ENCODE measurements around the gene C10orf120. TPM values are rescaled to one million over a fixed set of nuclear protein-coding genes. Genes with fewer than 3 reads are reported as not detected.

Gene C10orf120
- total and polyA plus RNA-seq, 10 of the 15 experiments (the other 5 are each of a cell fraction or from before 2014, with no cell fraction given) = not detected

- CTCF ChIA-PET = interaction anchor here (0.7 kb wide), 1 partner anchor 25 kb away, joined by 3 read pairs; no protein-coding TSS in a partner anchor
- H4K20me1 ChIP-seq (ENCODE audit: control insufficient read depth, insufficient read depth) = no peaks in the 10 kb centered on the region
- no peak for ATAC-seq
- no peak overlapping the region for H2AFZ ChIP-seq (ENCODE audit: control insufficient read depth, low read depth, low read length)
- H3K4me1 ChIP-seq (ENCODE audit: control insufficient read depth, insufficient read depth, low read length) = no peaks in the 10 kb centered on the region
- RAD21 ChIA-PET (ENCODE audit: unreplicated experiment) = no interaction called here
- TF ChIP-seq SP1 (IDR thresholded peaks at IDR 0.05; ENCODE audit: low read depth, low read length) = no peak
- TF ChIP-seq MXI1 (IDR thresholded peaks at IDR 0.05; ENCODE audit: low read depth, low read length) = no peak
- TF ChIP-seq, protein P1, sequence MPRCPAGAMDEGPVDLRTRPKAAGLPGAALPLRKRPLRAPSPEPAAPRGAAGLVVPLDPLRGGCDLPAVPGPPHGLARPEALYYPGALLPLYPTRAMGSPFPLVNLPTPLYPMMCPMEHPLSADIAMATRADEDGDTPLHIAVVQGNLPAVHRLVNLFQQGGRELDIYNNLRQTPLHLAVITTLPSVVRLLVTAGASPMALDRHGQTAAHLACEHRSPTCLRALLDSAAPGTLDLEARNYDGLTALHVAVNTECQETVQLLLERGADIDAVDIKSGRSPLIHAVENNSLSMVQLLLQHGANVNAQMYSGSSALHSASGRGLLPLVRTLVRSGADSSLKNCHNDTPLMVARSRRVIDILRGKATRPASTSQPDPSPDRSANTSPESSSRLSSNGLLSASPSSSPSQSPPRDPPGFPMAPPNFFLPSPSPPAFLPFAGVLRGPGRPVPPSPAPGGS (IDR thresholded peaks at IDR 0.05; ENCODE audit: borderline replicate concordance, insufficient read depth, low read depth, low read length, poor library complexity, severe bottlenecking) = no peak
- TF ChIP-seq SMAD5 (IDR thresholded peaks at IDR 0.05; ENCODE audit: low read depth) = no peak
- TF ChIP-seq SREBF1 (IDR thresholded peaks at IDR 0.05; ENCODE audit: low read length) = no peak
- no peak for TF ChIP-seq IKZF2 (IDR thresholded peaks at IDR 0.05)
- TF ChIP-seq, protein P2, sequence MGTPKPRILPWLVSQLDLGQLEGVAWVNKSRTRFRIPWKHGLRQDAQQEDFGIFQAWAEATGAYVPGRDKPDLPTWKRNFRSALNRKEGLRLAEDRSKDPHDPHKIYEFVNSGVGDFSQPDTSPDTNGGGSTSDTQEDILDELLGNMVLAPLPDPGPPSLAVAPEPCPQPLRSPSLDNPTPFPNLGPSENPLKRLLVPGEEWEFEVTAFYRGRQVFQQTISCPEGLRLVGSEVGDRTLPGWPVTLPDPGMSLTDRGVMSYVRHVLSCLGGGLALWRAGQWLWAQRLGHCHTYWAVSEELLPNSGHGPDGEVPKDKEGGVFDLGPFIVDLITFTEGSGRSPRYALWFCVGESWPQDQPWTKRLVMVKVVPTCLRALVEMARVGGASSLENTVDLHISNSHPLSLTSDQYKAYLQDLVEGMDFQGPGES (IDR thresholded peaks at IDR 0.05) = no peak
- H3K36me3 ChIP-seq (ENCODE audit: control insufficient read depth in 2 of 2, insufficient read depth in 2 of 2, low read length in 1 of 2) = no peaks in the 10 kb centered on the region
- H3K27me3 ChIP-seq (replicated peaks in 1 of 2; ENCODE audit: control insufficient read depth in 2 of 2, insufficient read depth in 2 of 2, low read length in 1 of 2) = peaks cover 0 to 2% of the 10 kb centered on the region in 2 experiments; a peak in 1 of 4 replicates
- no peak overlapping the region for H3K9ac ChIP-seq (ENCODE audit: control insufficient read depth, insufficient read depth, low read length)
- SMC1A ChIA-PET (ENCODE audit: uncharacterized antibody, unreplicated experiment) = no interaction called here
- H3K4me2 ChIP-seq (ENCODE audit: control insufficient read depth, insufficient read depth) = no peak overlapping the region
- H3K79me2 ChIP-seq (ENCODE audit: control insufficient read depth, insufficient read depth, low read length) = no peaks in the 10 kb centered on the region
- intact Hi-C loops (cut with micrococcal nuclease; ENCODE audit: unreplicated experiment) (no loop called here), in situ Hi-C loops (cut with MboI) (no loop called here)
- POLR2A ChIA-PET = no interaction called here
- no peak overlapping the region for H3K27ac ChIP-seq (ENCODE audit: control insufficient read depth, insufficient read depth)
- no peak overlapping the region for H3K4me3 ChIP-seq
- no peaks in the 10 kb centered on the region for H3K9me3 ChIP-seq (replicated peaks; ENCODE audit: control insufficient read depth, insufficient read depth, low read length)
- no TSS peak for BruUV-seq (replicated peaks)
- FAIRE-seq = no peak
- DNase-seq (ENCODE audit: low read depth, low spot score) = no peak
- 47% methylated on average over 5 of the region's 5 CpGs for WGBS (ENCODE audit: insufficient coverage, insufficient replicate concordance, low lambda C conversion rate, missing lambda C conversion rate)
These were observed 25.9 kb downstream of the C10orf120 start for GRCh38 chr10:122673731-122674130.

Measured in GM12878 (cell line).